HepG2 (cell line): Measurements from ENCODE around the gene TMEM125. TPM values are rescaled to one million over a fixed set of nuclear protein-coding genes. Genes with fewer than 3 reads are reported as not detected.

Experiments
- ATAC-seq: fragments of 200-7000 bp; cut with Tn5 transposase; 3 replicates; pipeline ENCODE4 v1.9.1; 2020; ENCODE audit warnings: mild to moderate bottlenecking, moderate library complexity
- BruUV-seq: library from RNA; stranded (reverse); fragments of 400-500 nt; replicated peaks from 2 replicates; lab custom pipeline; 2021; lab: Mats Ljungman, UMichigan
- CTCF ChIA-PET: fragments of 300-600 bp; formaldehyde crosslinking; extraction: SDS; loops from one replicate; lab custom pipeline; 2021; ENCODE audit warnings: low total read pairs, inconsistent platforms, low intra/inter-chr PET ratio; lab: Yijun Ruan, JAX
- POLR2A ChIA-PET: fragments of 350-600 bp; sonication (Branson Sonifier 250); formaldehyde crosslinking; loops from one replicate; lab custom pipeline; 2020; ENCODE audit warnings: antibody characterized with exemption, inconsistent platforms; lab: Yijun Ruan, JAX
- DNase-seq: peaks from one replicate; pipeline ENCODE4 v3.0.0-alpha.2; 2015; ENCODE audit warnings: low spot score
- FAIRE-seq: peaks from 3 replicates; lab custom pipeline; 2011; peaks lifted over from hg19 to GRCh38; lab: Jason Lieb, UNC
- H2AFZ ChIP-seq: one replicate; pipeline ENCODE4 v1.6.1; 2011; ENCODE audit warnings: low read length, inconsistent platforms
- H3K27ac ChIP-seq: fragments of 300-600 bp; 3 replicates; pipeline ENCODE4 v1.8.0; 2011; ENCODE audit warnings: mixed run types, mild to moderate bottlenecking, mixed read lengths, low read length, inconsistent platforms; ENCODE audit not compliant: insufficient read depth; ENCODE audit errors: extremely low read length
- H3K27me3 ChIP-seq, 2 experiments: fragments of 200-600 bp in 1 of 2; 2 replicates in 1 of 2; 3 replicates in 1 of 2; pipeline versions ENCODE4 v1.6.0 to v1.8.0; 2011; ENCODE audit warnings: low read length in 2 of 2, mild to moderate bottlenecking in 2 of 2, moderate library complexity in 2 of 2, inconsistent platforms in 1 of 2; ENCODE audit not compliant: insufficient read depth in 2 of 2, control insufficient read depth in 1 of 2
- H3K36me3 ChIP-seq, 2 experiments: fragments of 200-600 bp in 1 of 2; replicated peaks in 1 of 2; 2 replicates in 1 of 2; 3 replicates in 1 of 2; pipeline versions ENCODE4 v1.5.1 to v1.8.0; 2011; ENCODE audit warnings: low read length in 2 of 2, inconsistent platforms in 1 of 2; ENCODE audit not compliant: insufficient read depth in 2 of 2, control insufficient read depth in 1 of 2
- H3K4me1 ChIP-seq: 2 replicates; pipeline ENCODE4 v1.5.1; 2012; ENCODE audit warnings: low read length, inconsistent platforms; ENCODE audit not compliant: insufficient read depth
- H3K4me2 ChIP-seq: 2 replicates; pipeline ENCODE4 v1.6.0; 2011; ENCODE audit warnings: low read depth, low read length, inconsistent platforms
- H3K4me3 ChIP-seq, 3 experiments: fragments of 200-600 bp in 1 of 3; sonication (generic), shearing (Covaris generic) in 1 of 3; replicated peaks in 1 of 3; 2 replicates each; pipeline ENCODE4 v1.5.1; 2011 to 2016; ENCODE audit warnings: low read length in 3 of 3, inconsistent platforms in 2 of 3, low read depth in 2 of 3, mild to moderate bottlenecking in 2 of 3, control low read depth in 1 of 3, mixed read lengths in 1 of 3; ENCODE audit not compliant: insufficient read depth in 1 of 3
- H3K79me2 ChIP-seq: one replicate; pipeline ENCODE4 v1.6.1; 2011; ENCODE audit warnings: low read length, inconsistent platforms; ENCODE audit not compliant: insufficient read depth
- H3K9ac ChIP-seq: 2 replicates; pipeline ENCODE4 v1.6.0; 2011; ENCODE audit warnings: mild to moderate bottlenecking, low read depth, low read length, inconsistent platforms; ENCODE audit not compliant: insufficient read depth
- H3K9me3 ChIP-seq: 2 replicates; pipeline ENCODE4 v1.5.1; 2012; ENCODE audit warnings: mild to moderate bottlenecking, low read length
- H4K20me1 ChIP-seq: 2 replicates; pipeline ENCODE4 v1.6.0; 2011; ENCODE audit warnings: inconsistent platforms, mild to moderate bottlenecking, low read length, moderate library complexity; ENCODE audit not compliant: insufficient read depth
- CCAR2 ChIP-seq: fragments of 200-400 bp; formaldehyde crosslinking; optimal IDR thresholded peaks from 2 replicates; pipeline ENCODE3; 2018; ENCODE audit warnings: low read depth, mild to moderate bottlenecking, low read length, moderate library complexity
- JUNB ChIP-seq: sonication (generic); formaldehyde crosslinking; IDR thresholded peaks from 2 replicates; pipeline ENCODE4 v1.8.0; 2022; ENCODE audit warnings: missing genetic modification reagents, mild to moderate bottlenecking, borderline replicate concordance
- KLF6 ChIP-seq: IDR thresholded peaks from 2 replicates; pipeline ENCODE4 v1.8.0; 2016; ENCODE audit warnings: missing biosample characterization, missing genetic modification reagents
- NAIF1 ChIP-seq: sonication (generic); formaldehyde crosslinking; IDR thresholded peaks from 2 replicates; pipeline ENCODE4 v1.5.0; 2020; ENCODE audit warnings: mild to moderate bottlenecking, missing genetic modification reagents, borderline replicate concordance
- NCOR1 ChIP-seq: fragments of 200-600 bp; sonication (generic); IDR thresholded peaks from 2 replicates; pipeline ENCODE4 v1.7.0; 2017; ENCODE audit warnings: antibody characterized with exemption, low read length, borderline replicate concordance
- NFE2L2 ChIP-seq: fragments of 150-350 bp; IDR thresholded peaks from 2 replicates; pipeline ENCODE4 v1.6.1; 2014; ENCODE audit warnings: low read length
- NR2C2 ChIP-seq: sonication (generic); formaldehyde crosslinking; IDR thresholded peaks from 2 replicates; pipeline ENCODE4 v1.4.0; 2020; ENCODE audit warnings: missing genetic modification reagents, mild to moderate bottlenecking, moderate library complexity, borderline replicate concordance
- SETDB1 ChIP-seq: sonication (generic); formaldehyde crosslinking; IDR thresholded peaks from 2 replicates; pipeline ENCODE4 v1.5.1; 2020; ENCODE audit warnings: missing genetic modification reagents, mild to moderate bottlenecking, borderline replicate concordance
- ZBTB20 ChIP-seq: sonication (generic); formaldehyde crosslinking; IDR thresholded peaks from 2 replicates; pipeline ENCODE4 v1.8.1; 2023; ENCODE audit warnings: missing genetic modification reagents, low read depth, mild to moderate bottlenecking, borderline replicate concordance
- ZEB1 ChIP-seq: IDR thresholded peaks from 2 replicates; pipeline ENCODE4 v1.6.1; 2012; ENCODE audit warnings: mild to moderate bottlenecking, low read depth, inconsistent platforms; ENCODE audit not compliant: insufficient replicate concordance
- ZFP62 ChIP-seq: sonication (generic); formaldehyde crosslinking; IDR thresholded peaks from 2 replicates; pipeline ENCODE4 v1.4.0; 2020; ENCODE audit warnings: missing genetic modification reagents
- ZNF143 ChIP-seq: sonication (generic); formaldehyde crosslinking; IDR thresholded peaks from 2 replicates; pipeline ENCODE4 v1.4.0; 2020; ENCODE audit warnings: missing genetic modification reagents
- ZNF296 ChIP-seq: sonication (generic); formaldehyde crosslinking; conservative IDR thresholded peaks from 2 replicates; pipeline ENCODE4 v1.5.0; 2020; ENCODE audit warnings: mild to moderate bottlenecking, missing genetic modification reagents
- ZNF556 ChIP-seq: sonication (generic); formaldehyde crosslinking; IDR thresholded peaks from 2 replicates; pipeline ENCODE4 v1.4.0; 2020; ENCODE audit warnings: mild to moderate bottlenecking, missing genetic modification reagents, borderline replicate concordance
- ZNF589 ChIP-seq: sonication (generic); formaldehyde crosslinking; conservative IDR thresholded peaks from 2 replicates; pipeline ENCODE4 v1.8.0; 2022; ENCODE audit warnings: mild to moderate bottlenecking, moderate library complexity, missing genetic modification reagents
- ZNF703 ChIP-seq: sonication (generic); formaldehyde crosslinking; IDR thresholded peaks from 2 replicates; pipeline ENCODE4 v1.5.1; 2020; ENCODE audit warnings: missing genetic modification reagents, mild to moderate bottlenecking, moderate library complexity, borderline replicate concordance
- ZNF720 ChIP-seq: sonication (generic); formaldehyde crosslinking; IDR thresholded peaks from 2 replicates; pipeline ENCODE4 v1.4.0; 2020; ENCODE audit warnings: missing genetic modification reagents
- WGBS: methylation state at CpG from one replicate; pipeline ENCODE4 v1.1.6; 2017; ENCODE audit warnings: low lambda C conversion rate; 5-methylcytosine and 5-hydroxymethylcytosine counted together
- in situ Hi-C: cut with HindIII; loops from 2 replicates; pipeline ENCODE4 v1.10.0; 2017; ENCODE audit warnings: low pct_unique_long_range_greater_than_20kb; ENCODE audit not compliant: extremely low pct_ligation_motif_present
- intact Hi-C: fragments of 100-400 bp; cut with micrococcal nuclease; formaldehyde crosslinking; loops from one replicate; pipeline ENCODE4 v1.10.0; 2022; ENCODE audit not compliant: unreplicated experiment
- polyA plus RNA-seq, 8 experiments: library from polyadenylated mRNA; depleted of rRNA in 3 of 8; stranded (reverse) in 7 of 8; unstranded in 1 of 8; fragments of >200 nt; fragmentation: Illumina TruSeq in 4 of 8; extraction: Trizol in 4 of 8; gene quantifications; 2 replicates each; pipeline versions ENCODE4 v1.2.1 to v1.2.3, GENCODE V29; 2011 to 2016; ENCODE audit warnings: low read depth in 4 of 8, missing spikeins in 1 of 8, mixed read lengths in 1 of 8; ENCODE audit not compliant: insufficient read depth in 1 of 8
- total RNA-seq, 5 experiments: library from RNA; depleted of rRNA; stranded (reverse); fragments of >200 nt; fragmentation: Illumina TruSeq; extraction: Trizol; gene quantifications; 2 replicates each; pipeline ENCODE4 v1.2.3, GENCODE V29; 2016; ENCODE audit warnings: low read depth in 1 of 5
- TF ChIP-seq, protein P1 (sequence below): sonication (generic); formaldehyde crosslinking; IDR thresholded peaks from 2 replicates; pipeline ENCODE4 v1.4.0; 2020; ENCODE audit warnings: mild to moderate bottlenecking, low read depth, missing genetic modification reagents
- TF ChIP-seq, protein P2 (sequence below): sonication (generic); formaldehyde crosslinking; IDR thresholded peaks from 2 replicates; pipeline ENCODE4 v1.4.0; 2020; ENCODE audit warnings: missing genetic modification reagents
- TF ChIP-seq, protein P3 (sequence below): sonication (generic); formaldehyde crosslinking; IDR thresholded peaks from 2 replicates; pipeline ENCODE4 v1.4.0; 2020; ENCODE audit warnings: mild to moderate bottlenecking, missing genetic modification reagents

TMEM125 gene
- total and polyA plus RNA-seq, 2 of the 13 experiments (the other 11 are each of a cell fraction or from before 2014, with no cell fraction given): 0.03 TPM; not detected in 1

DNA sequence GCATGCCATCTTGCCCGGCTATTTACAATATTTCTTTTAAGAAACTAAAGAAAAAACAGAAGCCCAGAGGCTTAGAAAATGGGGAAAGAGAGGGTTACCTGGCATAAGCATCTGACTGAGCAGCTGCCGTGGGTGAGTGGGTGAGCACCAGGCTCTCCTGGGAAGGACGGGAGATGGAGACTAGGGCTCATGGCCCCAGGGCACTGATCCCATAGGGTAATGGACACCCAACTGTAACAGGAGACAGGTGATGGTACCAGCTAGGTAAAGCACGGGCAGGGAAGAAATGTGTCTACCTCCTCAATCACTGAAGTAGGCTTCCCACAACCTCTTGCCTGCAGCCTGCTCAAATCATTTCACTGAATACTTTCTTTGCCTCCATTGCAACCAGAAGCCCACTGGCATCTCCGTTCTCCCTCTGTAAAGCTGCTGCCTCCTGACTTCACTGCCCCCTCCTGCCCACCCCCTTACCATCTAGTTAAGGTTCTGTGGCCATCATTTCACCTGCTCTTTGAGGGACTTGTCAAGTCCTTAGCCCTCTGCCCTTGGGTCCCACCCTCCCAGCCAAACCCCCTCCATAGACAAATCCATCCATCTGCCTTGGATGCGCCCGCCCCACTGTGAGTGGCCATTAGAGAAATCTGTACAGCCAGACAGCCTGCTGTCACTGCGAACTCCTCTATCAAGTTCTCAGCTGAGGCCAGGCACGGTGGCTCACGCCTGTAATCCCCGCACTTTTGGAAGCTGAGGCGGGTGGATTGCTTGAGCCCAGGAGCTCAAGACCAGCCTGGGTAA, 6.2 kb downstream of the TMEM125 start (continued):
- no peak for TF ChIP-seq ZNF703
- no peak for TF ChIP-seq KLF6 (CRISPR knock-in tag)
- no peak for TF ChIP-seq NFE2L2
- TF ChIP-seq ZEB1: no peak
- no peak for TF ChIP-seq CCAR2

DNA sequence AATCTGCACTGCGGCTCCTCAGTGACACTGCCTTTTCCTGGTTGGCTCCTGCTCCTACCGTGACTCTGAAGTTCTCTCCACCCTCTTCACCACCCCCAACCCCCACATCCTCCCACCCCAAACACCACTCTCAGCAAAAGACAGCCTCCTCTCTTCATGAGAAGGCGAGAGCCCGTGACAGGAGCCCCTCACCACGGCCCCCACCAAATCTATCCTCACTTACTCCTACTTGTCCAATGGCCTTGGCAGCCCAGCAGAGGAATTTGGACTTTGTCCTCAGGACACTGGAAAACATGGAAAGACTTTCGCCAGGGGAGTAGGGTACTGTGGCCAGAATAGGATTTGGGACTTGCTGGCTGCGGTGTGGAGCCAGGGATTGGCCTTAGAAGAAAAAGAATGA, 6.9 kb downstream of the TMEM125 start:
- intact Hi-C loops (loop anchor here (2.0 kb wide), 1 partner anchor 64 kb away; no protein-coding TSS in a partner anchor), in situ Hi-C loops (no loop called here)
- Histone ChIP-seq H4K20me1 (no peaks in the 10 kb centered on the region), H3K4me1 (peaks cover 76% of the 10 kb centered on the region), H3K9ac (peak overlapping the region; percentile 8; the same call in 1 of the 2 replicates), H3K27me3 (no peaks in the 10 kb centered on the region; a peak in 1 of 5 replicates), H3K36me3 (no peaks in the 10 kb centered on the region), H3K27ac (peak overlapping the region; percentile 53), H3K4me2 (peak overlapping the region; percentile 77), H3K79me2 (no peaks in the 10 kb centered on the region), H3K9me3 (no peaks in the 10 kb centered on the region), H3K4me3 (peak overlapping the region; percentile 17 to 55 (median 30); a peak in 5 of 6 replicates), H2AFZ (no peak overlapping the region)
- no TSS peak for BruUV-seq
- ChIA-PET CTCF (no interaction called here), POLR2A (interaction anchor here (1.2 to 2.8 kb wide), 6 partner anchors 9 to 352 kb away, joined by 3 to 35 read pairs (median 8); partner anchors contain the start of genes C1orf210 and CDC20)
- peak; percentile 75 for ATAC-seq
- FAIRE-seq: peak; percentile 73
- 12% methylated on average over 7 of the region's 7 CpGs for WGBS
- peak; percentile 87 for DNase-seq
- TF ChIP-seq ZNF556 (no peak), ZNF296 (no peak), NAIF1 (CRISPR knock-in tag) (no peak), SETDB1 (no peak), ZNF720 (CRISPR knock-in tag) (no peak), NCOR1 (peak; percentile 80), ZNF143 (CRISPR knock-in tag) (no peak), NR2C2 (CRISPR knock-in tag) (no peak), JUNB (CRISPR knock-in tag) (no peak), ZFP62 (no peak), ZBTB20 (CRISPR knock-in tag) (no peak), ZNF589 (CRISPR knock-in tag) (no peak), KLF6 (CRISPR knock-in tag) (no peak)
- TF ChIP-seq, protein P1, sequence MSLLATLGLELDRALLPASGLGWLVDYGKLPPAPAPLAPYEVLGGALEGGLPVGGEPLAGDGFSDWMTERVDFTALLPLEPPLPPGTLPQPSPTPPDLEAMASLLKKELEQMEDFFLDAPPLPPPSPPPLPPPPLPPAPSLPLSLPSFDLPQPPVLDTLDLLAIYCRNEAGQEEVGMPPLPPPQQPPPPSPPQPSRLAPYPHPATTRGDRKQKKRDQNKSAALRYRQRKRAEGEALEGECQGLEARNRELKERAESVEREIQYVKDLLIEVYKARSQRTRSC (CRISPR knock-in tag): no peak
- TF ChIP-seq, protein P2, sequence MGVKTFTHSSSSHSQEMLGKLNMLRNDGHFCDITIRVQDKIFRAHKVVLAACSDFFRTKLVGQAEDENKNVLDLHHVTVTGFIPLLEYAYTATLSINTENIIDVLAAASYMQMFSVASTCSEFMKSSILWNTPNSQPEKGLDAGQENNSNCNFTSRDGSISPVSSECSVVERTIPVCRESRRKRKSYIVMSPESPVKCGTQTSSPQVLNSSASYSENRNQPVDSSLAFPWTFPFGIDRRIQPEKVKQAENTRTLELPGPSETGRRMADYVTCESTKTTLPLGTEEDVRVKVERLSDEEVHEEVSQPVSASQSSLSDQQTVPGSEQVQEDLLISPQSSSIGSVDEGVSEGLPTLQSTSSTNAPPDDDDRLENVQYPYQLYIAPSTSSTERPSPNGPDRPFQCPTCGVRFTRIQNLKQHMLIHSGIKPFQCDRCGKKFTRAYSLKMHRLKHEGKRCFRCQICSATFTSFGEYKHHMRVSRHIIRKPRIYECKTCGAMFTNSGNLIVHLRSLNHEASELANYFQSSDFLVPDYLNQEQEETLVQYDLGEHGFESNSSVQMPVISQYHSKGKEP (CRISPR knock-in tag): no peak
- TF ChIP-seq, protein P3, sequence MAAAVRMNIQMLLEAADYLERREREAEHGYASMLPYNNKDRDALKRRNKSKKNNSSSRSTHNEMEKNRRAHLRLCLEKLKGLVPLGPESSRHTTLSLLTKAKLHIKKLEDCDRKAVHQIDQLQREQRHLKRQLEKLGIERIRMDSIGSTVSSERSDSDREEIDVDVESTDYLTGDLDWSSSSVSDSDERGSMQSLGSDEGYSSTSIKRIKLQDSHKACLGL (CRISPR knock-in tag): no peak
